MCF 10A (cell line): ENCODE results near the gene MED15. TPM values are rescaled to one million over a fixed set of nuclear protein-coding genes. Genes with fewer than 3 reads are reported as not detected.

Experiments used
- BruUV-seq: library from RNA; stranded (reverse); fragments of 400-500 nt; replicated peaks from 2 replicates; lab custom pipeline; 2021; lab: Mats Ljungman, UMichigan
- CTCF ChIA-PET: fragments of 300-600 bp; sonication (Branson Sonifier 250); formaldehyde crosslinking; extraction: SDS; loops from one replicate; lab custom pipeline; 2021; ENCODE audit warnings: antibody characterized with exemption, inconsistent platforms; lab: Yijun Ruan, JAX
- POLR2A ChIA-PET: fragments of 300-600, 350-650 bp; sonication (Branson Sonifier 250); formaldehyde crosslinking; extraction: SDS; loops from one replicate; lab custom pipeline; 2020; ENCODE audit warnings: antibody characterized with exemption, inconsistent platforms; lab: Yijun Ruan, JAX
- DNase-seq: peaks from one replicate; pipeline ENCODE4 v3.0.0-alpha.2; 2018; ENCODE audit not compliant: unreplicated experiment
- H3K27ac Mint-ChIP-seq: one replicate; pipeline ENCODE4 v1.8.0; 2022; ENCODE audit warnings: mild to moderate bottlenecking, low read depth, mixed read lengths; ENCODE audit not compliant: unreplicated experiment
- H3K27me3 Mint-ChIP-seq: one replicate; pipeline ENCODE4 v1.8.0; 2022; ENCODE audit warnings: mixed read lengths; ENCODE audit not compliant: insufficient read depth, unreplicated experiment
- H3K36me3 Mint-ChIP-seq: one replicate; pipeline ENCODE4 v1.8.0; 2022; ENCODE audit warnings: mild to moderate bottlenecking, moderate library complexity, mixed read lengths; ENCODE audit not compliant: insufficient read depth, unreplicated experiment
- H3K4me1 Mint-ChIP-seq: one replicate; pipeline ENCODE4 v1.8.0; 2022; ENCODE audit warnings: mixed read lengths; ENCODE audit not compliant: insufficient read depth, unreplicated experiment
- H3K4me3 Mint-ChIP-seq: one replicate; pipeline ENCODE4 v1.8.0; 2022; ENCODE audit warnings: mild to moderate bottlenecking, moderate library complexity, mixed read lengths; ENCODE audit not compliant: unreplicated experiment
- H3K9me3 Mint-ChIP-seq: one replicate; pipeline ENCODE4 v1.8.0; 2022; ENCODE audit warnings: mixed read lengths; ENCODE audit not compliant: unreplicated experiment
- CTCF ChIP-seq: fragments of 200-600 bp; IDR thresholded peaks from one replicate; pipeline ENCODE4 v1.8.0; 2022; ENCODE audit warnings: antibody characterized with exemption, mild to moderate bottlenecking; ENCODE audit not compliant: unreplicated experiment
- intact Hi-C: fragments of 100-400 bp; cut with micrococcal nuclease; formaldehyde crosslinking; loops from 2 replicates; pipeline ENCODE4 v1.14.1; 2022
- total RNA-seq: library from RNA; stranded (reverse); gene quantifications from 2 replicates; pipeline ENCODE4 v1.2.3, GENCODE V29; 2022

Gene MED15
- total RNA-seq, 1 experiment from 2014 or later: 122 TPM

- POLR2A ChIA-PET: no interaction called here
- no peak for TF ChIP-seq CTCF
- Mint-ChIP-seq H3K9me3 (no peaks in the 10 kb centered on the region), H3K27me3 (no peaks in the 10 kb centered on the region), H3K27ac (peak overlapping the region; percentile 49), H3K36me3 (peaks cover 95% of the 10 kb centered on the region), H3K4me3 (no peak overlapping the region), H3K4me1 (no peaks in the 10 kb centered on the region)
- DNase-seq: no peak
- CTCF ChIA-PET: interaction anchor here (0.7 to 2.3 kb wide), 4 partner anchors 9 to 23 kb away, joined by 4 to 8 read pairs (median 4); no protein-coding TSS in a partner anchor
- intact Hi-C loops: no loop called here
- no TSS peak for BruUV-seq
These were observed 70.2 kb downstream of the MED15 start for GRCh38 chr22:20577549-20577975.

GRCh38 chr22:20578192-20578591 lies 70.8 kb downstream of the MED15 start:
- H3K27me3 Mint-ChIP-seq: no peaks in the 10 kb centered on the region
- intact Hi-C loops: no loop called here
- ChIA-PET CTCF (interaction anchor here (0.7 to 2.3 kb wide), 2 partner anchors 14 to 23 kb away, joined by 8 to 9 read pairs; no protein-coding TSS in a partner anchor), POLR2A (no interaction called here)
- H3K4me1 Mint-ChIP-seq: no peaks in the 10 kb centered on the region
- H3K36me3 Mint-ChIP-seq: peaks cover 95% of the 10 kb centered on the region
- H3K4me3 Mint-ChIP-seq: no peak overlapping the region
- BruUV-seq: no TSS peak
- no peak for DNase-seq
- no peaks in the 10 kb centered on the region for H3K9me3 Mint-ChIP-seq
- TF ChIP-seq CTCF: no peak
- H3K27ac Mint-ChIP-seq: no peak overlapping the region

GRCh38 chr22:20578707-20579106 lies 71.3 kb downstream of the MED15 start:
- H3K27me3 Mint-ChIP-seq: no peaks in the 10 kb centered on the region
- no peak overlapping the region for H3K4me3 Mint-ChIP-seq
- H3K4me1 Mint-ChIP-seq: no peaks in the 10 kb centered on the region
- DNase-seq: no peak
- intact Hi-C loops: no loop called here
- no peak for TF ChIP-seq CTCF
- ChIA-PET POLR2A (no interaction called here), CTCF (interaction anchor here (1.2 to 2.3 kb wide), 2 partner anchors 8 to 15 kb away, joined by 4 to 9 read pairs; no protein-coding TSS in a partner anchor)
- H3K9me3 Mint-ChIP-seq: no peaks in the 10 kb centered on the region
- no TSS peak for BruUV-seq
- peaks cover 95% of the 10 kb centered on the region for H3K36me3 Mint-ChIP-seq
- no peak overlapping the region for H3K27ac Mint-ChIP-seq

- TF ChIP-seq CTCF: no peak
- no TSS peak for BruUV-seq
- Mint-ChIP-seq H3K4me3 (no peak overlapping the region), H3K9me3 (no peaks in the 10 kb centered on the region), H3K27ac (peak overlapping the region; percentile 35), H3K36me3 (peaks cover 95% of the 10 kb centered on the region), H3K4me1 (no peaks in the 10 kb centered on the region), H3K27me3 (no peaks in the 10 kb centered on the region)
- CTCF ChIA-PET: interaction anchor here (0.9 to 2.3 kb wide), 3 partner anchors 9 to 27 kb away, joined by 3 to 9 read pairs (median 4); no protein-coding TSS in a partner anchor
- intact Hi-C loops: no loop called here
- POLR2A ChIA-PET: no interaction called here
- DNase-seq: no peak
These were observed 72.1 kb downstream of the MED15 start for GRCh38 chr22:20579273-20580120.
